NCI-H2029 treated with DMSO at 0.1 percent for 48 hours (cell line): ENCODE measurements around the gene TGFBR3L.
"Not testable (repeated sequence)": the region's sequence is repeated elsewhere in the genome, so short reads cannot be mapped to it uniquely, and the experiment has no call there.

ENCODE experiments used
- DNase-seq: peaks from one replicate; lab custom pipeline; 2025; lab: John Stamatoyannopoulos, UW

The TGFBR3L gene

GRCh38 chr19:7917267-7918061 lies 2.8 kb downstream of the TGFBR3L start:
- DNase-seq: no peak

- not testable (repeated sequence) for DNase-seq
Observed at GRCh38 chr19:7918062-7918614, 3.5 kb downstream of the TGFBR3L start.

GRCh38 chr19:7918615-7919421 lies 4.2 kb downstream of the TGFBR3L start:
- no peak for DNase-seq

DNA sequence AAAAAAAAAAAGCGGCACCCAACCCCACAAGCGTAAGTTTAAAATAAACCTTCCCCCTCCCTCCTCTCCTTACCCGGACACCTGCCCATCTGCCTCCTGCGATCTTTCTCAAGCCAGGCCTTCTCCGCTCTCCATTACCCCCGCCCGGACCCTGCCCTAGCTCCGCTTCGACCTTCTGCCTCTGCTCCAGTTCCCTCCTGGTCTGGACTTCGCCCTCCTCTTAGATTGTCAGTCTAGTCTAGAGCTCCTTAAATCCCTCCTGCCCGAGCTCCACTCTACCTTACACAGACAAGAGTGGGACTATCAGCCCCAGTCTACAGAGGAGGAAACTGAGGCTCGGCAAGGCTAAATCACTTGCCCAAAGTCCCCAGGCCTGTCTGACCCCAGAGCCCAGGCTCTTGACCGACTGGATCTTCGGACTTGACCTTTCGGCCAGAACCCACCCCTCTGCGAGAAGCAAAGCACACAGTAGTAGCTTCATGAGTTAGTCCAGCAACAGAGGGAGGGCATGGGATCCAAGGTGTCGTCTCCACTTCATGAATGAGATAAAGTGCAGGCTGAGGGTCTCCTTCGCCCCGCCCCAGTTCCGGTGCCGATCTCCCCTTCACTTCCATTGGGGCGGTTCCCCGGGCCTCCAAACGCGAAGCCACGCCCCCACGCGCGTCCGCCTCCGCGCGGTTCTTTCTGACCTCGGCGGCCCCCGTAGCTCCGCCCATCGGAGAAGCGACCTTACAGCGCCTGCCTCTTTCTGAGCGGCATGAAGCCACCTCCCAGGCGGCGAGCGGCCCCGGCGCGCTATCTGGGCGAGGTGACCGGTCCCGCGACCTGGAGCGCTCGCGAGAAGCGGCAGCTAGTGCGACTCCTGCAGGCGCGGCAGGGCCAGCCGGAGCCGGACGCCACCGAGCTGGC lies 5.2 kb downstream of the TGFBR3L start, which contains the start of gene SNAPC2:
SNAPC2 (plus strand) TSS at position 729 of the 909 bp plus-strand sequence; CDS start at position 758, 29 bp downstream.
- peak; percentile 65 for DNase-seq

GRCh38 chr19:7920519-7921301 lies 6.1 kb downstream of the TGFBR3L start:
- peak; percentile 92 for DNase-seq

- no peak for DNase-seq
Observed at GRCh38 chr19:7921302-7921966, 6.8 kb downstream of the TGFBR3L start.

- no peak for DNase-seq
Observed at GRCh38 chr19:7921967-7922835, 7.6 kb downstream of the TGFBR3L start.

- no peak for DNase-seq
Observed at GRCh38 chr19:7922836-7923195, 8.2 kb downstream of the TGFBR3L start.

GRCh38 chr19:7923295-7924191 lies 8.9 kb downstream of the TGFBR3L start:
- no peak for DNase-seq

DNA sequence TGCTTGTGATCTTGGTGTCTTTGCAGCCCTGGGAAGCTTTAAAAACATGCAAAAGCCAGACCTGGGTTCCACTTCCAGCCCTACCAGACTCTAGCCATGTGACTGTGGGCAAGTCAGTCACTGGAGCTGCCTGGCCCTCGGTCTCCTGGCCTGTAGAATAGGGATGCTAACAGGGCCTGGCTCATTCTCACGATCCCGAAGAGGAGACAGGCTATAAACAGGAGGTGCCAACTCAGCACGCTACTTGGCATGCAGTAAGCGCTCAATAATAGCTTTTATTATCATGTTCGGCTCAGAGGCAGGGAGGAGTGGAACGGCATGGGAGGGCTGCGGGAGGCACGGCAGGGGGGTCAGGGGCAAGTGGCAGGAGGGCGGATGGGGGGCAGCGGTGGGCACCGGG lies 9.6 kb downstream of the TGFBR3L start:
- no peak for DNase-seq

DNA sequence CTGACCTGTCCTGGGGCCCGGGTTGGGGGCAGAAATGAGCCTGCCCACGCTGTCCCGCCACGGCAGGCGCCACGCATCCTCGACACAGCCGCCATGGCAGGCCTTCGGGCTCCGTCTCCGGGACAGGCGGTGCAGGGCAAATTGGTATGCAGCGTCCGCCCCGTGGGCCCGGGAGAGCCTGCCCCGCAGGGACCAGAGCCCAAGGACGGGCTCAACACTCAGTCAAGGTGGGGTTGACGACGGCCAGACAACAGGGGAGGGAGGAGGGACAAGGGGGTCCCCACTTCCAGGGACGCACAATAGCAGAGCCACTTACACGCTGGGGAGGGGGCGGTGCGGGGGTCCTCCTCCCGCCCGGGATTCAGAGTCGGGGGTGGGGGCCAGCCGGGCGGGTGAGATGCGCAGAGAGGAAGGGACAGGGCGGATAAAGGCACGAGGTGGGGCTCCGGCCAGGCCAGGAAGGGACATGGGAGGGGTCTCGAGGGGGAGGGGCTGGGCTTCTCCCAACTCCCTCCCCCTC lies 10.1 kb downstream of the TGFBR3L start:
- DNase-seq: no peak

DNA sequence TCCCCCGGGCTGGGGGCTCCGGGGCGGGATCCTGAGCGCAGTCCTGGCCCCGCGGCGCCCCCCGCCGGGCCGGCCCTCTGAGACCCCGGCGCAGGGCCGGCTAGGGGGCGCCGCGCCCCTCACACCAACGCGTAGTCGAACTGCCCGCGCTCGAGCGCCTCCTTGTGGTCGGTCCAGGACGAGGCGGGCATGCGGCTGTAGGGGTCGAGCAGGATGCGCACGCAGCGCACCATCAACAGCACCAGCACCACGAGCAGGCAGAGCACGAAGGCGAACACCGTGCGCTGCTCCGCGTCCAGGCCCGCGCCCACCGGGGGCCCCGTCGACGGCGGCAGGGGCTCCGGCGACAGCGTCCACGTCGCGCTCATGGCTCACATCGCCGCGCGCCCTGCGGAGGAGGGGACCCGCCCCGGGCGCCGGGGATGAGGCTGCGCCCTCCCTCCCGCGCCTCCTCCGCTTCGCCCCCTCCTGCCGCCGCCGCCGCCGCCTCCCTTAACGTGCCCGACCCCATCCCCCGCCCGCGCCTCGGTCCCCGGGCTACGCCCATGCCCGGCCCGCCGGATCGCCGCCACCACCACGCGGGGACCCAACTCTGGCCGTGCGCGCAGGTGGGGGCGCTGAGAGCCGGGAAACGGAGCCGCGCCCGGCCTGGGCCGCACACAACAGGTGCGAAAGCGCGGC lies 10.7 kb downstream of the TGFBR3L start:
- no peak for DNase-seq

GRCh38 chr19:7926021-7926726 lies 11.5 kb downstream of the TGFBR3L start, which contains the start of gene CTXN1:
CTXN1 (minus strand) TSS chr19:7926135; CDS start chr19:7925538, 597 bp downstream.
- DNase-seq: no peak

GRCh38 chr19:7926727-7927604 lies 12.3 kb downstream of the TGFBR3L start:
- DNase-seq: no peak

DNA sequence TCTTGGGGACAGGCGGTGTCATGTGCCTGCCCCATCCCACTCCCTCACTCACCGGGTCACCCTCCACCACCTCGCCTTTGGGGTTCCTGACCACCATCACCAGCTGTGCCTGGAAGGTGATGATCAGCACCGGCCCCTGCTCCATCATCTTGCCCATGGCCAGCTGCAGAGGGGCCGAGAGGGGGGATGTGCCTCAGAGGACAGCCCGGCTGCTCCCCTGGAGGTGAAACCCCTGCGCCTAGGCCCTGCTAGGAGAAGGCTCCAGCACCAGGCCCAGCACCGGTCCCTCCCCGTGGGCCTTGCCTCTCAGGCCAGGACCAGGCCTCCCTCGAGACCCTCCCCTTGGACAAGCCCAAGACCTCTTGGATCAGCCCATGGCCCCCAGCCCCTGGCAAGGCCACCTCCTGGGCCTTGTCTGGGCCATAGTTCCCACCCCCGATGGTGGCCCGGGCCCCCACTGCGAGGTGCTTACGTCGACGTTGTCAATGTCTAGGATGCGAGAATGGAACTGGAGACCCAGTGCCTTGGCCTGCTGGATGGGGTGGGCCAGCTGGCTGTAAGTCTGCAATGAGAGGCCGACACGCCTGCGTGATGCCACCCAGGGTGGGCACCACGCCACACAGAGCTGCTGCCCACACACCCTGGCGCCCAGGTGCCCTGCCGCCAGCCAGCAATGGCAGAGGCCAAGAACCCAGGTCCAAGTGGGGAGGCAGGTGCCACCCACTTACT lies 13.1 kb downstream of the TGFBR3L start:
- DNase-seq: no peak
